Superior temporal gyrus (tissue), 1 donor: Measurements from ENCODE around the gene CFAP251.
"Not testable (repeated sequence)": the region's sequence is repeated elsewhere in the genome, so short reads cannot be mapped to it uniquely, and the experiment has no call there.

Source experiments
- DNase-seq: peaks from one replicate; pipeline ENCODE4 v3.0.0-alpha.2; 2016; ENCODE audit errors: extremely low spot score

The CFAP251 gene

DNA sequence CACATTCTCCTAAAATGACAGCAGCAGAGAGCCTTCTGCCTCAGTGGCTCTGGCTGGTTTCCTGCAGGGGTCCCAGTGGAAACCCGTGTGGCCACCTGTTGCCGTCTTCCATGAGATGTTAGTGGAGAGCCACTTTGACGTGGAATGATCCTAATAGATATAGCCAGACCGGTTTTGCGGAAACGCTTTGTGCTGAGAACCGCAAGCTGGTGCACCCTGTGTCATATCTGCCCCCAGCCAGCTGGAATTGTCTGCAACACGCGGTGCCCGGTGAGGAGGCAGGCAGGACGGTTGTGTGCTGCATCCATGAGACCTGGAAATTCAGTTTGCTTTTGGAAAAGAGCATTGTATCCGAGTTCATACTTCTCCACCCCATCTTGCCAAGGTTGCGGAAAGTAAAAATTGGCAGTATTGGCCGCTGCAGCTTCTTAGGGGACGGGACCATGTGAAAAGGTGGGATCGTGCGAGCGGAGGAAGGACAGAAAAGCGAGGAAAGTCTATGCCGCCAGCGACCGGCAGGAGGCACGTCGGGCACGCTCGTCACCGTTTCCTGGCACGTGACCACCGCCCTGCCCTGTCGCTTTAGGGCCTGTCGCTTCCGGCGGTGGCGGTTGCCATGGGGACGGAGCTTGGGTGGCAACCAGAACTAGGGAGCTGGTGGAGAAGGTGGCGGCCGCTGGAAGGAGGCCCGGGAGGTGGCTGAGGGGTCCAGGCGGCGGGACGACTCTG lies at the start of gene CFAP251:
CFAP251 (plus strand) TSS at position 643 of the 729 bp plus-strand sequence. CDS start 2,714 bp downstream, outside the sequence.
- peak; percentile 92 for DNase-seq

DNA sequence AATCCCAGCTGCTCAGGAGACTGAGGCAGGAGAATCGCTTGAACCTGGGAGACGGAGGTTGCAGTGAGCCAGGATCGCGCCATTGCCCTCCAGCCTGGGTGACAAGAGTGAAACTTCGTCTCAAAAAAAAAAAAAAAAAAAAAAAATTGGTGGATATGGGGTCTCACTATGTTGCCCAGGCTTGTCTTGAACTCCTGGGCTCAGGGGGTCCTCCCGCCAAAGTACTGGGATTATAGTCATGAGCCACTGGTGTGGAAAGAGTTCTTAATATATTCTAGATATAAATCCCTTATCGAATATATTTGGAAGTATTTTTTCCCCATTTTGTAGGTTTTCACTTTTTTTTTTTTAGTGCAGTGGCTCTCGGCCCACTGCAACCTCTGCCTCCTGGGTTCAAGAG lies 49.2 kb upstream of the CFAP251 start:
- not testable (repeated sequence) for DNase-seq

GRCh38 chr12:121871467-121871866 lies 46.9 kb upstream of the CFAP251 start:
- DNase-seq = no peak

DNA sequence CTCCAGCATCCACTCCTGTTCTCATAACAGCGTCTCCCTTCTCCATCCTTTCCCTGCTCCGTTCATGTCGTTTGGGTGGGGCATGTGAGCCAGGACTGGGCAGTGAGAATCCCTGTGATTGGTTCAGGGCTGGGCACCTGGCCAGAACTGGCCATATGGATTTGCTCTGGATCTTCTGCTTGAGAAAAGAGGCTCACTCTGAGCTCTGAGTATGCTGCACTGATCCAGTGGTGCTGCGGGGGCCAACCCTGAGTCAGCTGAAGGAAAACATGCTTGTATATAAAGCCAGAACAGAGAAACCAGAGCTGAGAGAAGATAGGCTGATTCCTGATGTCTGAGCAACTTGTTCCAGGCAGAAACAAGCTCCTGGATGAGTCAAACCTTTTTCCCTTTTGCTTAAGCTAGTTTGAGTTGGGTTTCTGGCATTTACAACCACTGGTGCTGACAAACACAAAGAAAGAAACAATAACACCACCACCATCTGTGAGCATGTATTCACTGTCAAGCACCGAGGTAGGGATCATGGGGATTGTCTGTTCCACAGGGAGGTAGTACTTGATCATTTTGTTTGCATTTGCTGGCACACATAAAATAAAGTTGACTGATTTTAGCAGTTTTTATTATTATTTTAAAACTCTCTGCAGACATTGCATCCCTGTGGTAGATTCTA lies 45.7 kb upstream of the CFAP251 start:
- DNase-seq = peak; percentile 70

- no peak for DNase-seq
Observed at GRCh38 chr12:121873216-121873569, 45.2 kb upstream of the CFAP251 start.

- DNase-seq = no peak
Observed at GRCh38 chr12:121874071-121874470, 44.3 kb upstream of the CFAP251 start.

DNA sequence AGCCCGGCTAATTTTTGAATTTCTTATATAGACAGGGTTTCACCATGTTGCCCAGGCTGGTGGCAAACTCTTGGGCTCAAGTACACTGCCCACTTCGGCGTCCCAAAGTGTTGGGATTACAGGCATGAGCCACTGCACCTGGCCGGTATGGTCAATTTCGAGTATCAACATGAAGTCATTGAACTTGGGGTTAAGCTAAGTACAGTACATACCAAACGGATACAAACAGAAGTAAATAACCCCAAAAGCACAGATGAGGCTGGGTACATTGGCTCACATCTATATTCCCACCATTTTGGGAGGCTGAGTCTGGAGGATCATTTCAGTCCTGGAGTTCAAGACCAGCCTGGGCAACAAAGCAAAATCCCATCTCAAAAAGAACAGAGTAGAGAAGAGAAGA lies 42.8 kb upstream of the CFAP251 start:
- DNase-seq = no peak

DNA sequence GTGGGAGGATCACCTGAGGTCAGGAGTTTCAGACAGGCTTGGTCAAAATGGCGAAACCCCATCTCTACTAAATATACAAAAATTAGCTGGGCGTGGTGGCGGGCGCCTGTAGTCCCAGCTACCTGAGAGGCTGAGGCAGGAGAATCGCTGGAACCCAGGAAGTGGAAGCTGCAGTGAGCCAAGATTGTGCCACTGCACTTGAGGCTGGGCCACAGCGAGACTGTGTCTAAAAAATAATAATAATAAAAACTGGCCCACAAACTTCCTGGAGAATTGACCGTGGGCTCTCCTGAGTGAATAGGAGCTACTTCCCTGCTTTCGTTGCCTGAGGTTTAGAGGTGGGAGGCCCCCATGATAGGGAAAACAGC lies 42.3 kb upstream of the CFAP251 start:
- not testable (repeated sequence) for DNase-seq

GRCh38 chr12:121883315-121883660 lies 35.1 kb upstream of the CFAP251 start:
- DNase-seq = no peak

- not testable (repeated sequence) for DNase-seq
Observed at GRCh38 chr12:121885129-121885528, 33.3 kb upstream of the CFAP251 start.

GRCh38 chr12:121888083-121888477 lies 30.3 kb upstream of the CFAP251 start:
- DNase-seq = no peak

GRCh38 chr12:121888478-121889273 lies 29.7 kb upstream of the CFAP251 start, which contains the start of gene PSMD9:
Gene PSMD9 (plus strand): TSS chr12:121888790. CDS start chr12:121888857, 67 bp downstream.
- peak; percentile 96 for DNase-seq

DNA sequence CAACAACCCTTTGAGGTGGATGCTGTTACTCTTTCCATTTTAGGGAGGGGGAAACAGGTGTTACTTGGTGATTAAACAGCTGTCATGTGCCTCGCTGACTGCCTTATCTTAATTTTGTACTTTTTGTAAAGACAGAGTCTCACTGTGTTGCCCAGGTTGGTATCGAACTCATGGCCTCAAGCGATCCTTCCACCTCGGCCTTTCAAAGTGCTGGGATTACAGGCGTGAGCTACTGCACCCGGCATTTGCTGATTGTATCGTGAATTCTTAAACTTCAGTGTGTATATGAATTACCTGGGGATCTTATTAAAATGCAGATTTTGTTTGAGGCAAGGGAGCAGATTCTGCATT lies 29.1 kb upstream of the CFAP251 start:
- no peak for DNase-seq

DNA sequence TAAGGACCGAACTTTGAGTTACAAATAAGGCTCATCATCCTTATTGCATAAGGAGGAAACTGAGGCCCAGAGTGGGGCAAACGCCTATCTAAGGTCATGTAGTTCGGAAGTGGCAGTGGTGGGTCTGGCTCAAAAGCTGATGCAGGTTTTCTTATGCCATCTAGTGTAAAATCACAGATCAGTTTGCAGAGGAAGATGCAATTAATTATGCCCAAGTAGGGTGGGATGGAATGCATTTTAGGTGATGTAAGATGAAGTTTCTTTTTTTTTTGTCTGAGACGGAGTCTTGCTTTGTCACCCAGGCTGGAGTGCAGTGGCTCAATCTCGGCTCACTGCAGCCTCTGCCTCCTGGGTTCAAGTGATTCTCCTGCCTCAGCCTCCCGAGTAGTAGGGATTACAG lies 28.7 kb upstream of the CFAP251 start:
- not testable (repeated sequence) for DNase-seq

DNA sequence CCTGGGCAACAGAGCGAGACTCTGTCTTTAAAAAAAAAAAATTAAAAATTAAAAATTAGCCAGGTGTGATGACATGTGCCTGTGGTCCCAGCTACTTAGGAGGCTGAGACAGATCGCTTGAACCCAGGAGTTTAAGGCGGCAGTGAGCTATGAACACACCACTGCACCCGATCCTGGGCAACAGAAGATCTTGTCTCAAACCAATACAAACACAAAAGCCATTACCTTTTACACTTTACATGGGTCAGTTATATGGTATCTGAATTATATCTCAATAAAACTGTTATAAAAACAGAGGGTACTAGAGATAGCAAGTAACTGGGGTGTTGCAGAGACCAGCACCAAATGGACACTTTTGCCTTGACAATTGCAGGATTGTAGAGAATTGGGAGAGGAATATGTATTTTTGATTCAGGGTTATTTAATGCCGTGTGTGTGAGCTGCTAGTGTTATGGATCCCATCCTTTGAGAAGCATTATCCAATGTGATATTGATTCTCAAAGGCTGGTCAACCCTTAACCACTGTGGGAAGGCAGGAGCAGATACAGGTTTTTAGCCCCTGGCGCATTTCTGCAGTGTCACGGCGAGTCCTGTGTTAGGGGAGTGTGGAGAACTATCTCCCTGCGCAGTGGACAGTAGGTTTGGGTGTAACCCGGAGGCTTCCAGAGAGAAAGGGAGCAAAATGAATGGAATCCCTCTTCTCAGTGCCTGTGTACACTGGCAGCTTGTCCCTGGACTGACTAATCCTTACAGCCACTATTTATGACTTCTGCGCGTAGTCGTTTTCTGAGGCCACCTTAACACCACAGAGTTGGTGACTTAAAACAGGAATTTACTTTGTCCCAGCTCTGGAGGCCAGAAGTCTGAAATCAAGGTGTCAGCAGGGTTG lies 25.5 kb upstream of the CFAP251 start:
- no peak for DNase-seq

- peak; percentile 18 for DNase-seq
Observed at GRCh38 chr12:121893961-121894460, 24.4 kb upstream of the CFAP251 start.

- DNase-seq = no peak
Observed at GRCh38 chr12:121894633-121895032, 23.8 kb upstream of the CFAP251 start.

- DNase-seq = no peak
Observed at GRCh38 chr12:121898287-121898686, 20.1 kb upstream of the CFAP251 start.

- DNase-seq = no peak
Observed at GRCh38 chr12:121899590-121899989, 18.8 kb upstream of the CFAP251 start.

DNA sequence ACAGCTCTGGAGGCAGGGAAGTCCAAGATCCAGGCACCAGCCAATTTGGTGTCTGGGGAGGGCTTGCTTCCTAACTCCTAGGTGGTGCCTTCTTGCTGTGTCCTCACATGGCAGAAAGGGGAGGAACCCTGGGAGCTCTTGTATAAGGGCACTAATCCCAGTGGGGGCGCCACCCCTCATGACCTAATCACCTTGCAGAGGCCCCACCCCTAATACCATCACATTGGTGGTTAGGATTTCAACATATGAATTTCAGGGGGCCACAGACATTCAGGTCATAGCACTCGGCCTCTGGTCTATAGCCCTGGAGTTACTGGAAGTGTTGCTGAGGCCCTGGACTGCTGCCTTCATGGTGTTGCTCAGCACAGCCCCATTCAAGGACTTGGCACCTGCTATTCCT lies 15.2 kb upstream of the CFAP251 start:
- DNase-seq = no peak

DNA sequence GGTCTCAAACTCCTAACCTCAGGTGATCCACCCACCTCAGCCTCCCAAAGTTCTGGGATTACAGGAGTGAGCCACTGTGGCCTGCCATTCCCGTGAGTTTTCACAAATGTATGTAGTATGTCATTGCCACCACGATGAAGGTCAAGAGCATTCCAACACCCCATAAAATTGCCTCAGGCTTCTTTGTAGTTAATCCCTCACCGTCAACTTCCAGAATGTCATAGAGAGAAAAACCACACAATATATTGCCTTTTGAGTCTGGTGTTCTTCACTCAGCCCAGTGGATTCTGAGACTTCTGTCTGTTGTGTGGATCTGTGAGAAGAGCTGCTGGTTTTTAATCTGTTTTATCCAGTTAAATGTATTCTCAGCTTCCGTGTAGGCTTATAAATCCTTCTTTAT lies 12.6 kb upstream of the CFAP251 start:
- no peak for DNase-seq

- DNase-seq = no peak
Observed at GRCh38 chr12:121908702-121909101, 9.7 kb upstream of the CFAP251 start.
